NB4 (cell line): ENCODE data around the gene ZPLD1.

Experiments
- TF ChIP-seq, protein P1 (sequence below): IDR thresholded peaks from one replicate; pipeline ENCODE4 v1.5.1; 2012; ENCODE audit warnings: low read depth, low read length
- TF ChIP-seq, protein P2 (sequence below): IDR thresholded peaks from 2 replicates; pipeline ENCODE4 v1.6.1; 2011; ENCODE audit warnings: low read depth, low read length

DNA sequence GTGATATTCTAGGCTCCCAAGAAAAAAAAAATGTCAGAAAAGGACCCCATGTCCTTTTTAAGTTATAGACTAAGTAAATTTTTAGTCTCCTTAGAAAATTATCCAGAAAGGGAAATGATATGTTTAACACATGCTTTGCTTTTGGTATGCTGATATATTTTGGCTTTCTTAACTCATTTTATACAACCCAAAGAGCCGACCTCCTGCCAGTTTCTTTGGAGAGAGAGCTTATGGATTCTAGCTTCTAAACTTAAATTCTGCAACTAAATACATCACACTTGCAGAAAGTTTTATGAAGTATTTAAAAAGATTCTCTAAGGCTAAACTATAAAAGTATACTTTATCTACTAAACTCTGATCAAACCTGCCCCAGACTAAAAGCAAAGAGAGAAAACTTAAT is 43.9 kb upstream of the ZPLD1 start:
- TF ChIP-seq, protein P1, sequence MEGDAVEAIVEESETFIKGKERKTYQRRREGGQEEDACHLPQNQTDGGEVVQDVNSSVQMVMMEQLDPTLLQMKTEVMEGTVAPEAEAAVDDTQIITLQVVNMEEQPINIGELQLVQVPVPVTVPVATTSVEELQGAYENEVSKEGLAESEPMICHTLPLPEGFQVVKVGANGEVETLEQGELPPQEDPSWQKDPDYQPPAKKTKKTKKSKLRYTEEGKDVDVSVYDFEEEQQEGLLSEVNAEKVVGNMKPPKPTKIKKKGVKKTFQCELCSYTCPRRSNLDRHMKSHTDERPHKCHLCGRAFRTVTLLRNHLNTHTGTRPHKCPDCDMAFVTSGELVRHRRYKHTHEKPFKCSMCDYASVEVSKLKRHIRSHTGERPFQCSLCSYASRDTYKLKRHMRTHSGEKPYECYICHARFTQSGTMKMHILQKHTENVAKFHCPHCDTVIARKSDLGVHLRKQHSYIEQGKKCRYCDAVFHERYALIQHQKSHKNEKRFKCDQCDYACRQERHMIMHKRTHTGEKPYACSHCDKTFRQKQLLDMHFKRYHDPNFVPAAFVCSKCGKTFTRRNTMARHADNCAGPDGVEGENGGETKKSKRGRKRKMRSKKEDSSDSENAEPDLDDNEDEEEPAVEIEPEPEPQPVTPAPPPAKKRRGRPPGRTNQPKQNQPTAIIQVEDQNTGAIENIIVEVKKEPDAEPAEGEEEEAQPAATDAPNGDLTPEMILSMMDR: no peak
- TF ChIP-seq, protein P2, sequence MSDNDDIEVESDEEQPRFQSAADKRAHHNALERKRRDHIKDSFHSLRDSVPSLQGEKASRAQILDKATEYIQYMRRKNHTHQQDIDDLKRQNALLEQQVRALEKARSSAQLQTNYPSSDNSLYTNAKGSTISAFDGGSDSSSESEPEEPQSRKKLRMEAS: no peak
